ENCODE data around the gene AMBRA1.

DNA sequence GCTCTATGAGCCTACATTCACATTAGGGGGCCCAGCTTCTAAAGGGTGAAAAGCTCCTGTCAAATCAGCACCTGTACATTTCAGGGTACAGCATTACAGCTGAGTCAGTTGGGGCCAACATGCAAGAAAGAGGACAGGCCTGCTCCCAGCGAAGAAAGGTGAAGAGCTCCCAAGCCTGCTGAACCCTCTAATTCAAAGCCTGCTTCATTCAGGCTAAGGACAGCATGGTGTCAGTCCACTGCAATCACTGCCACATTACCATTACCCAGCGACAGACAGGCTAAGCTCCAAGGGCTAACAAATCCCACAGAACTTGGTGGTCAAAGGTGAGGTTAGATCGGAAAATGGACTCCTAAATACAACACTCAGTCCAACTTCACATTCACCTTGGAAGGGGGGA is 136.8 kb downstream of the AMBRA1 start:
- TF ChIP-seq, protein P1, sequence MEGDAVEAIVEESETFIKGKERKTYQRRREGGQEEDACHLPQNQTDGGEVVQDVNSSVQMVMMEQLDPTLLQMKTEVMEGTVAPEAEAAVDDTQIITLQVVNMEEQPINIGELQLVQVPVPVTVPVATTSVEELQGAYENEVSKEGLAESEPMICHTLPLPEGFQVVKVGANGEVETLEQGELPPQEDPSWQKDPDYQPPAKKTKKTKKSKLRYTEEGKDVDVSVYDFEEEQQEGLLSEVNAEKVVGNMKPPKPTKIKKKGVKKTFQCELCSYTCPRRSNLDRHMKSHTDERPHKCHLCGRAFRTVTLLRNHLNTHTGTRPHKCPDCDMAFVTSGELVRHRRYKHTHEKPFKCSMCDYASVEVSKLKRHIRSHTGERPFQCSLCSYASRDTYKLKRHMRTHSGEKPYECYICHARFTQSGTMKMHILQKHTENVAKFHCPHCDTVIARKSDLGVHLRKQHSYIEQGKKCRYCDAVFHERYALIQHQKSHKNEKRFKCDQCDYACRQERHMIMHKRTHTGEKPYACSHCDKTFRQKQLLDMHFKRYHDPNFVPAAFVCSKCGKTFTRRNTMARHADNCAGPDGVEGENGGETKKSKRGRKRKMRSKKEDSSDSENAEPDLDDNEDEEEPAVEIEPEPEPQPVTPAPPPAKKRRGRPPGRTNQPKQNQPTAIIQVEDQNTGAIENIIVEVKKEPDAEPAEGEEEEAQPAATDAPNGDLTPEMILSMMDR (IDR thresholded peaks at IDR 0.05; ENCODE audit: borderline replicate concordance, extremely low read depth, low read length, poor library complexity, severe bottlenecking), result no peak
- TF ChIP-seq EZH2 (IDR thresholded peaks at IDR 0.05; ENCODE audit: borderline replicate concordance, low read depth, low read length, severe bottlenecking), result no peak
